Myocyte (in vitro differentiated cells): ENCODE results near the gene TLNRD1. TPM values are rescaled to one million over a fixed set of nuclear protein-coding genes. Genes with fewer than 3 reads are reported as not detected.
A peak's percentile ranks its signal among the peaks of the same experiment; 100 is the strongest.

Source experiments
- DNase-seq: peaks from one replicate; pipeline ENCODE4 v3.0.0-alpha.2; 2012; ENCODE audit warnings: low read depth
- total RNA-seq: library from RNA; depleted of rRNA; stranded (reverse); fragments of >200 nt; gene quantifications from 2 replicates; pipeline ENCODE4 v1.2.3, GENCODE V29; 2014

The TLNRD1 gene
- total RNA-seq, 1 donor from 2014 or later: 24.7 TPM

GRCh38 chr15:81001152-81002008, 657 bp downstream of the TLNRD1 start:
- DNase-seq: peak; percentile 61

GRCh38 chr15:81002009-81002330, 1.2 kb downstream of the TLNRD1 start:
- DNase-seq: no peak

- DNase-seq: no peak
Observed at GRCh38 chr15:81002331-81003096, 1.8 kb downstream of the TLNRD1 start.

- no peak for DNase-seq
Observed at GRCh38 chr15:81003097-81003350, 2.3 kb downstream of the TLNRD1 start.

- no peak for DNase-seq
Observed at GRCh38 chr15:81006124-81006523, 5.4 kb downstream of the TLNRD1 start.

- no peak for DNase-seq
Observed at GRCh38 chr15:81007428-81008064, 6.8 kb downstream of the TLNRD1 start.

- DNase-seq: no peak
Observed at GRCh38 chr15:81008312-81008711, 7.6 kb downstream of the TLNRD1 start.

GRCh38 chr15:81010086-81010485, 9.4 kb downstream of the TLNRD1 start:
- DNase-seq: no peak

GRCh38 chr15:81011593-81011992, 10.9 kb downstream of the TLNRD1 start:
- no peak for DNase-seq

GRCh38 chr15:81012588-81012987, 11.9 kb downstream of the TLNRD1 start:
- DNase-seq: no peak

GRCh38 chr15:81013396-81013929, 12.7 kb downstream of the TLNRD1 start:
- no peak for DNase-seq

- DNase-seq: no peak
Observed at GRCh38 chr15:81014446-81015093, 13.8 kb downstream of the TLNRD1 start.

GRCh38 chr15:81015621-81016488, 15.1 kb downstream of the TLNRD1 start:
- DNase-seq: no peak

GRCh38 chr15:81016489-81017068, 15.9 kb downstream of the TLNRD1 start:
- no peak for DNase-seq

- no peak for DNase-seq
Observed at GRCh38 chr15:81018197-81018596, 17.5 kb downstream of the TLNRD1 start.

GRCh38 chr15:81021321-81021720, 20.6 kb downstream of the TLNRD1 start:
- DNase-seq: no peak

GRCh38 chr15:81023483-81024264, 23.0 kb downstream of the TLNRD1 start:
- peak; percentile 85 for DNase-seq

- DNase-seq: peak; percentile 17
Observed at GRCh38 chr15:81024265-81024872, 23.6 kb downstream of the TLNRD1 start.

- DNase-seq: no peak
Observed at GRCh38 chr15:81024936-81025335, 24.2 kb downstream of the TLNRD1 start.
